Measurements from ENCODE around the gene RELN. TPM values are rescaled to one million over a fixed set of nuclear protein-coding genes. Genes with fewer than 3 reads are reported as not detected.

Gene RELN
- total and polyA plus RNA-seq, 8 donors, result 3.6 to 20.1 (median 15.3) TPM

DNA sequence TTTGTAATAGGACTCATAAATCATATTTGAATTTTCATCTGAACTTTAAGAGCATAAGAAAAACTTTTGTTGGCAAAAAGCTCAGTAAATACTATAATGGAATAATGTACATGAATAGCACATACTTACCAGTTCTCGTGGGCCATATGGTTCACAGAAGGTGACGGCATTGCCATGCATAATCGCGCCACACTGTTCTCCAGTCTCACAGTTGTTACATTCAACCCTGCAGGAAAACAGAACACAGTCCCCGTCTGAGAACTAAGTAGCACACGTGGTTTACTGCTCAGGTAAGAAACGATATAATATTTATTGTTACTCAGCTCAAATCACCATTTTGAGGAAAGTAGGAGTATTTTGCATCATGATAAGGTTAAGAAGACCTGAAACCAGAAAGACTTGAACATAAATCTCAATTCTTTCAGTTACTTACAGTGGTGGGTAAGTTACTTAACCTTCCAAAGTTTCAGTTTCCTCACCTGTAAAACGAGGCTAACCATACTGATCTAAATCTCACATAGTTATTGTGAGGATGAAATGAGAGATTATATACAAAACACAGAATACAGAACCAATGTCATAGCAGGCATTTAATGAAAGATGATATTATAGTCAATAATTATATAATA, 261.4 kb downstream of the RELN start:
- Histone ChIP-seq H3K36me3 (no peaks in the 10 kb centered on the region), H3K4me3 (no peak overlapping the region), H3K9me3 (no peaks in the 10 kb centered on the region), H3K27ac (no peak overlapping the region), H3K27me3 (no peaks in the 10 kb centered on the region), H3K4me1 (no peaks in the 10 kb centered on the region)
- ATAC-seq (no peak), DNase-seq (no peak)
- TF ChIP-seq, protein P1, sequence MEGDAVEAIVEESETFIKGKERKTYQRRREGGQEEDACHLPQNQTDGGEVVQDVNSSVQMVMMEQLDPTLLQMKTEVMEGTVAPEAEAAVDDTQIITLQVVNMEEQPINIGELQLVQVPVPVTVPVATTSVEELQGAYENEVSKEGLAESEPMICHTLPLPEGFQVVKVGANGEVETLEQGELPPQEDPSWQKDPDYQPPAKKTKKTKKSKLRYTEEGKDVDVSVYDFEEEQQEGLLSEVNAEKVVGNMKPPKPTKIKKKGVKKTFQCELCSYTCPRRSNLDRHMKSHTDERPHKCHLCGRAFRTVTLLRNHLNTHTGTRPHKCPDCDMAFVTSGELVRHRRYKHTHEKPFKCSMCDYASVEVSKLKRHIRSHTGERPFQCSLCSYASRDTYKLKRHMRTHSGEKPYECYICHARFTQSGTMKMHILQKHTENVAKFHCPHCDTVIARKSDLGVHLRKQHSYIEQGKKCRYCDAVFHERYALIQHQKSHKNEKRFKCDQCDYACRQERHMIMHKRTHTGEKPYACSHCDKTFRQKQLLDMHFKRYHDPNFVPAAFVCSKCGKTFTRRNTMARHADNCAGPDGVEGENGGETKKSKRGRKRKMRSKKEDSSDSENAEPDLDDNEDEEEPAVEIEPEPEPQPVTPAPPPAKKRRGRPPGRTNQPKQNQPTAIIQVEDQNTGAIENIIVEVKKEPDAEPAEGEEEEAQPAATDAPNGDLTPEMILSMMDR (IDR thresholded peaks at IDR 0.05), result no peak
- intact Hi-C loops (cut with DNase I), result no loop called here

DNA sequence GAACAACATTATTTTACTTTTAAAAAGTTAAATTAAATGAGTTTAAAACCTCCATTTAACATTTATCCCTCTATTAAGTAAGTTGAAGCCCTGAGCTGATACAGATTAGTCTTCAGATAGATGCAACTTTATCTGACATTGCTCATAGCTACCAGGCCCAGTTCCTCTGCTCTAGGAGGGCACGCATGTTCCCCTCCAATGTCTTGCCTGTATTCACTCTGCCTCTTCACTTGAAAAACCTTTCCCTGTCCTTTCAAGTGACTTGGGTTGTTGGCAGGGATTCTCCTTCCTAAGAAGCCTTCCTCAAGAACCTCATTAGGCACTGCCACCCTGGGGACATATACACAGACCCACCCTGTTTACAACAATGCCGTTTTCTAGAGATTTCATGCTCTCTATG, 270.4 kb downstream of the RELN start:
- ATAC-seq (no peak), DNase-seq (no peak)
- no peaks in the 10 kb centered on the region for H3K36me3 ChIP-seq
- no peaks in the 10 kb centered on the region for H3K9me3 ChIP-seq
- intact Hi-C loops (cut with DNase I), result no loop called here
- H3K27me3 ChIP-seq, result no peaks in the 10 kb centered on the region
- H3K27ac ChIP-seq, result no peak overlapping the region
- TF ChIP-seq, protein P1 (IDR thresholded peaks at IDR 0.05), result no peak
- H3K4me3 ChIP-seq, result no peak overlapping the region
- no peaks in the 10 kb centered on the region for H3K4me1 ChIP-seq

DNA sequence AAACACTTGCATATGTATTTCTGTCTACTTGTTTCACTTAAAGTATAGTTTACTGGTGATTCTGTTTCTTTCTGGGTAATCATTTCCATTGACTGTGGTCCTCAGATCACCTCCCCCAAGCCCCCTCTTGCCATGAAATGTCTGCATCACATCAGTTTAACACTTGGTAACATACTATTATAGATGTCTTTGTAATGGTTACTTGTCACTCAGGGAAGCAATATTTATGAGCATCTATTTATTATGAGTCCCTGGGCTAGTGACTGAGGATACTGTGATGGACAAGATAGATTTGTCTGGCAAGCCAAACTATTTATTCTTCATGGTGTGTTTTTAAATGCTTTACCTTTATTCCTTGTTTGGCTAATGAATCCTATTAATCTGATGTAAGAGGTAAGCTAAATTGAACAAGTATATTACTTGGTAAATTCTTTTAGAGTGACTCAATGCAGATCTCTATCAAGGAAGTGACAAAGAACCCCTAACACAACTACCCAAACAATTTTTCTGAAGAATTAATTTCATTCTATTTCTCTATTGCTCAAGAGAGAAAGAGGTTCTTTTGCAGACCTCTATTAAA, 270.9 kb downstream of the RELN start:
- DNase-seq (no peak), ATAC-seq (no peak)
- Histone ChIP-seq H3K27ac (no peak overlapping the region), H3K36me3 (no peaks in the 10 kb centered on the region), H3K4me1 (no peaks in the 10 kb centered on the region), H3K4me3 (no peak overlapping the region), H3K27me3 (no peaks in the 10 kb centered on the region), H3K9me3 (no peaks in the 10 kb centered on the region)
- TF ChIP-seq, protein P1 (IDR thresholded peaks at IDR 0.05), result no peak
- intact Hi-C loops (cut with DNase I), result no loop called here

DNA sequence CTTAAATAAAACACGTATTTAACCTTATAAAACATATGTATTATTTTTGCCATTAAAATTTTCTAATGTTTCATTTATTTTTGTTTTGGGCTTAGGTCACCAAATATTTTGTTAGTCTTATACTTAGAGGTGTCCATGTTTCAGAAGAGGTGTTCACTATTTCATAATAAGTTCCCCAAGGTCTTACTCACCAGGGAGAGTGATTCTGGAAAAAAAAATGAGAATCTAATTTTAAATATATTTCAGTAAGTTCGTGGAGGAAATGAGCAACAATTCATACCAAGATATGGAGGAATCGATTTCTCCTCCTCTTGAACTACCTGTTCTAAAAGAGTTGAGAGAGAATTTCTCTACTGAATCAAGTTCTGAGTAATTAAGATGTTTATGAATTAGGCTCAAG, 271.9 kb downstream of the RELN start:
- H3K4me3 ChIP-seq, result no peak overlapping the region
- no peaks in the 10 kb centered on the region for H3K36me3 ChIP-seq
- intact Hi-C loops (cut with DNase I), result no loop called here
- no peaks in the 10 kb centered on the region for H3K4me1 ChIP-seq
- H3K27ac ChIP-seq, result no peak overlapping the region
- ATAC-seq (no peak), DNase-seq (no peak)
- TF ChIP-seq, protein P1 (IDR thresholded peaks at IDR 0.05), result no peak
- no peaks in the 10 kb centered on the region for H3K9me3 ChIP-seq
- no peaks in the 10 kb centered on the region for H3K27me3 ChIP-seq

DNA sequence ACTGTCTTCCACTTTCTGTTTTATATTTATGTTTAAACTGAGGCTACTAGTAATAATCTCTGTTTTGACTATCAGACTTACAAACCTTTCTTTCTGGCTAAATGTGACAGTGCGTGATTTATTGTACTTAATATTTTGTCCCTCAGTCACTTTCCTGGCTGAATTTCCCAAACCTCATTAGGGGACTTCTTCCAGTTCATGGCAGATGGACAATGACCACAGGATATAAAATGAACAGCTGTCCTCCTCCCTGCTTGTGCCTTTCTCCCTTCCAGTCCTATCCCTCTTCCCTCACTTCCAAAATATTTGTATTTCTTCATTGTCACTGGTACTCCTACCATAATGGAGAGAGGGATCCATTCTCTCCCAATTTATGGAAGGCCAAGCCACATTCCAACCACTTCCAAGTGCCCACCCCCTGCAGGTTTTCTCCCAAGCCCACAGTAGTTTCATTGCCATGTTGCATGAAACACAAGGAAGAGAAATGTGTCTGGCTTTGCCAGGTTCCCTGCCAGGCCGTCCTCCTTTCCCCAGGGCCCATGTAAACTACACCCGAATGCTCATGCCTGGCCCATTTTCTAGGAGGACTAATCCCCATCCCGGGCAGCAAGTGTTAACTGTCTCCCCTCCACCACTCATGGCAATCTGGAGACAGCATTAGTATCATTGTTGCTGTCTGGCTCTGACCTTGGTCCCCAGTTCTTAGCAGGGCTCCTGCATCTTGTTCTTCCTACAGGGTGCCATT, 273.9 kb downstream of the RELN start:
- ATAC-seq (no peak), DNase-seq (no peak)
- Histone ChIP-seq H3K9me3 (no peaks in the 10 kb centered on the region), H3K4me3 (no peak overlapping the region), H3K27me3 (no peaks in the 10 kb centered on the region), H3K4me1 (no peaks in the 10 kb centered on the region), H3K27ac (no peak overlapping the region), H3K36me3 (no peaks in the 10 kb centered on the region)
- intact Hi-C loops (cut with DNase I), result no loop called here
- TF ChIP-seq, protein P1 (IDR thresholded peaks at IDR 0.05), result no peak

Measured in left lung (tissue), 10 donors.